Neuron (in vitro differentiated cells): ENCODE measurements around the gene PLEKHG4B.
"Not testable (repeated sequence)": the region's sequence is repeated elsewhere in the genome, so short reads cannot be mapped to it uniquely, and the experiment has no call there.

Experiments
- H2AFZ ChIP-seq: one replicate; pipeline ENCODE4 v1.6.1; 2013; ENCODE audit warnings: low read depth, mild to moderate bottlenecking, inconsistent platforms, low read length, moderate library complexity
- H3K27me3 ChIP-seq: one replicate; pipeline ENCODE4 v1.6.1; 2013; ENCODE audit warnings: low read length; ENCODE audit not compliant: insufficient read depth
- H3K36me3 ChIP-seq: one replicate; pipeline ENCODE4 v1.6.1; 2013; ENCODE audit warnings: low read length; ENCODE audit not compliant: insufficient read depth
- H3K4me1 ChIP-seq: one replicate; pipeline ENCODE4 v1.6.1; 2013; ENCODE audit warnings: low read length; ENCODE audit not compliant: insufficient read depth
- H3K4me3 ChIP-seq: 2 replicates; pipeline ENCODE4 v1.5.1; 2013; ENCODE audit warnings: mild to moderate bottlenecking, low read length, moderate library complexity
- H3K9me3 ChIP-seq: one replicate; pipeline ENCODE4 v1.6.1; 2013; ENCODE audit warnings: low read length

Gene PLEKHG4B

GRCh38 chr5:160921-161802 is 69.2 kb downstream of the PLEKHG4B start:
- Histone ChIP-seq H3K9me3 (peaks cover 3% of the 10 kb centered on the region), H3K4me1 (no peaks in the 10 kb centered on the region), H3K27me3 (no peaks in the 10 kb centered on the region), H2AFZ (no peak overlapping the region), H3K4me3 (no peak overlapping the region), H3K36me3 (peaks cover 60% of the 10 kb centered on the region)

GRCh38 chr5:161803-162110 is 69.8 kb downstream of the PLEKHG4B start:
- H3K27me3 ChIP-seq, result no peaks in the 10 kb centered on the region
- peaks cover 3% of the 10 kb centered on the region for H3K9me3 ChIP-seq
- H2AFZ ChIP-seq, result no peak overlapping the region
- H3K4me3 ChIP-seq, result no peak overlapping the region
- H3K4me1 ChIP-seq, result peaks cover 2% of the 10 kb centered on the region
- peaks cover 54% of the 10 kb centered on the region for H3K36me3 ChIP-seq

GRCh38 chr5:162190-162564 is 70.2 kb downstream of the PLEKHG4B start:
- peaks cover 50% of the 10 kb centered on the region for H3K36me3 ChIP-seq
- no peaks in the 10 kb centered on the region for H3K27me3 ChIP-seq

GRCh38 chr5:162565-163337 is 70.8 kb downstream of the PLEKHG4B start:
- Histone ChIP-seq H2AFZ (no peak overlapping the region), H3K27me3 (no peaks in the 10 kb centered on the region), H3K36me3 (peaks cover 45% of the 10 kb centered on the region), H3K4me3 (no peak overlapping the region), H3K9me3 (peaks cover 3% of the 10 kb centered on the region), H3K4me1 (peaks cover 12% of the 10 kb centered on the region)

More at GRCh38 chr5:162190-162564, 70.2 kb downstream of the PLEKHG4B start:
- Histone ChIP-seq H3K9me3 (peaks cover 3% of the 10 kb centered on the region), H3K4me3 (no peak overlapping the region), H2AFZ (no peak overlapping the region), H3K4me1 (peaks cover 6% of the 10 kb centered on the region)

GRCh38 chr5:163338-163620 is 71.3 kb downstream of the PLEKHG4B start:
- H3K27me3 ChIP-seq, result no peaks in the 10 kb centered on the region
- H3K4me1 ChIP-seq, result peaks cover 16% of the 10 kb centered on the region
- H2AFZ ChIP-seq, result no peak overlapping the region
- peaks cover 3% of the 10 kb centered on the region for H3K9me3 ChIP-seq
- H3K4me3 ChIP-seq, result no peak overlapping the region
- peaks cover 45% of the 10 kb centered on the region for H3K36me3 ChIP-seq

GRCh38 chr5:163841-164240 is 71.9 kb downstream of the PLEKHG4B start:
- peaks cover 3% of the 10 kb centered on the region for H3K9me3 ChIP-seq

GRCh38 chr5:164244-164643 is 72.3 kb downstream of the PLEKHG4B start:
- H3K27me3 ChIP-seq, result no peaks in the 10 kb centered on the region
- H3K4me3 ChIP-seq, result no peak overlapping the region

More at GRCh38 chr5:163841-164240, 71.9 kb downstream of the PLEKHG4B start:
- peaks cover 20% of the 10 kb centered on the region for H3K4me1 ChIP-seq
- H3K27me3 ChIP-seq, result no peaks in the 10 kb centered on the region
- H3K36me3 ChIP-seq, result peaks cover 42% of the 10 kb centered on the region
- no peak overlapping the region for H2AFZ ChIP-seq
- no peak overlapping the region for H3K4me3 ChIP-seq

GRCh38 chr5:164783-165182 is 72.8 kb downstream of the PLEKHG4B start:
- H3K9me3 ChIP-seq, H3K27me3 ChIP-seq, H2AFZ ChIP-seq, H3K4me3 ChIP-seq: not testable (repeated sequence)
- H3K36me3 ChIP-seq, result peaks cover 38% of the 10 kb centered on the region
- H3K4me1 ChIP-seq, result peaks cover 29% of the 10 kb centered on the region

More at GRCh38 chr5:164244-164643, 72.3 kb downstream of the PLEKHG4B start:
- Histone ChIP-seq H3K4me1 (peaks cover 24% of the 10 kb centered on the region), H3K36me3 (peaks cover 42% of the 10 kb centered on the region), H2AFZ (no peak overlapping the region), H3K9me3 (peaks cover 3% of the 10 kb centered on the region)

GRCh38 chr5:166441-167372 is 74.7 kb downstream of the PLEKHG4B start:
- H3K9me3 ChIP-seq, result peaks cover 3% of the 10 kb centered on the region

DNA sequence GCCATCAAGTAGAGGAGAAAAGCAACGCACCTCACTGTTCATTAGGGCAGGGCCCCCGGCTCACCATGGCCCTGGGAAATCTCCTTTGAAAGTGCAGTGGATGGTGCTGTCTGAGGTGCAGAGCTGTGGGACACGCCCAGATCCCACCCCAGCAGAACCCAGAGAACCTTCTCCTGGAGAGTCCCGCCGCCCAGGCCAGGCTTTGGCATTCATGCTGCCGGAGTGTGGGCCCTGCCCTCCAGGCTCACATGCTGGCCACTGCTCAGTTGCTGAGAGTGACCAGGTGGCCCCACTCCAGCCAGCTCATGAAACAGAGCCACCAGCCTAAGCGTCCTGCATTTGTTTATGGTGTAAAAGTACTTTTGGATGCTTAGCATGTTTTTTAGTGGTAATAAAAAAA is 75.5 kb downstream of the PLEKHG4B start:
- Histone ChIP-seq H3K36me3 (peaks cover 14% of the 10 kb centered on the region), H3K4me3 (no peak overlapping the region), H3K4me1 (peaks cover 54% of the 10 kb centered on the region), H3K27me3 (no peaks in the 10 kb centered on the region), H2AFZ (no peak overlapping the region), H3K9me3 (peaks cover 2% of the 10 kb centered on the region)

More at GRCh38 chr5:166441-167372, 74.7 kb downstream of the PLEKHG4B start:
- Histone ChIP-seq H3K36me3 (peaks cover 22% of the 10 kb centered on the region), H2AFZ (no peak overlapping the region), H3K4me1 (peaks cover 47% of the 10 kb centered on the region), H3K27me3 (no peaks in the 10 kb centered on the region), H3K4me3 (no peak overlapping the region)

- H3K4me1 ChIP-seq, result peaks cover 54% of the 10 kb centered on the region
- H3K36me3 ChIP-seq, result peaks cover 13% of the 10 kb centered on the region
- no peaks in the 10 kb centered on the region for H3K27me3 ChIP-seq
- H2AFZ ChIP-seq, result no peak overlapping the region
- H3K9me3 ChIP-seq, result peaks cover 2% of the 10 kb centered on the region
- H3K4me3 ChIP-seq, result no peak overlapping the region
These were observed 76.2 kb downstream of the PLEKHG4B start for GRCh38 chr5:167982-168660.

- H3K4me1 ChIP-seq, result peaks cover 54% of the 10 kb centered on the region
- no peak overlapping the region for H2AFZ ChIP-seq
- H3K27me3 ChIP-seq, result no peaks in the 10 kb centered on the region
- H3K36me3 ChIP-seq, result peaks cover 14% of the 10 kb centered on the region
- H3K9me3 ChIP-seq, result peaks cover under 1% of the 10 kb centered on the region
- no peak overlapping the region for H3K4me3 ChIP-seq
These were observed 77.2 kb downstream of the PLEKHG4B start for GRCh38 chr5:169071-169727.
